ENCODE measurements around the gene PRPF19.

The PRPF19 gene

GRCh38 chr11:60942970-60943565 is 36.7 kb upstream of the PRPF19 start:
- no peak overlapping the region for H3K27ac ChIP-seq
- TF ChIP-seq CTCF (conservative IDR thresholded peaks at IDR 0.05) = no peak

- no peak for TF ChIP-seq CTCF (conservative IDR thresholded peaks at IDR 0.05)
- no peak overlapping the region for H3K27ac ChIP-seq
Measured at GRCh38 chr11:60942219-60942618, 35.8 kb upstream of the PRPF19 start.

GRCh38 chr11:60941371-60942119 is 35.2 kb upstream of the PRPF19 start:
- no peak overlapping the region for H3K27ac ChIP-seq
- TF ChIP-seq CTCF (conservative IDR thresholded peaks at IDR 0.05) = no peak

GRCh38 chr11:60939855-60940254 is 33.5 kb upstream of the PRPF19 start:
- no peak for TF ChIP-seq CTCF (conservative IDR thresholded peaks at IDR 0.05)
- no peak overlapping the region for H3K27ac ChIP-seq

GRCh38 chr11:60939301-60939700 is 32.9 kb upstream of the PRPF19 start:
- TF ChIP-seq CTCF (conservative IDR thresholded peaks at IDR 0.05) = no peak
- no peak overlapping the region for H3K27ac ChIP-seq

- no peak overlapping the region for H3K27ac ChIP-seq
- no peak for TF ChIP-seq CTCF (conservative IDR thresholded peaks at IDR 0.05)
Measured at GRCh38 chr11:60938500-60938899, 32.1 kb upstream of the PRPF19 start.

GRCh38 chr11:60937811-60938210 is 31.4 kb upstream of the PRPF19 start:
- TF ChIP-seq CTCF (conservative IDR thresholded peaks at IDR 0.05) = no peak
- H3K27ac ChIP-seq = no peak overlapping the region

Data from VCaP (cell line).